Small intestine (tissue), 16 donors: ENCODE measurements around the gene SPEF2. TPM values are rescaled to one million over a fixed set of nuclear protein-coding genes. Genes with fewer than 3 reads are reported as not detected.

Source experiments
- DNase-seq, 2 donors: peaks; one replicate each; pipeline versions ENCODE4 v3.0.0 to v3.0.0-alpha.2; 2013
- FAIRE-seq: peaks from 2 replicates; lab custom pipeline; 2012; peaks lifted over from hg19 to GRCh38; lab: Jason Lieb, UNC
- H3K27ac ChIP-seq, 3 donors: one replicate each; pipeline ENCODE4 v1.5.1; 2013; ENCODE audit warnings: low read length in 2 of 3, mild to moderate bottlenecking in 2 of 3, control low read depth in 1 of 3, inconsistent platforms in 1 of 3, low read depth in 1 of 3, moderate library complexity in 1 of 3
- H3K27me3 ChIP-seq, 3 donors: one replicate each; pipeline ENCODE4 v1.6.1; 2013; ENCODE audit warnings: low read length in 3 of 3, inconsistent platforms in 1 of 3; ENCODE audit not compliant: control insufficient read depth in 3 of 3, insufficient read depth in 3 of 3
- H3K36me3 ChIP-seq, 3 donors: one replicate each; pipeline ENCODE4 v1.6.1; 2013; ENCODE audit warnings: low read length in 3 of 3, inconsistent platforms in 1 of 3, low read depth in 1 of 3, mild to moderate bottlenecking in 1 of 3, moderate library complexity in 1 of 3; ENCODE audit not compliant: control insufficient read depth in 3 of 3, insufficient read depth in 2 of 3
- H3K4me1 ChIP-seq, 3 donors: one replicate each; pipeline ENCODE4 v1.6.1; 2013; ENCODE audit warnings: low read length in 2 of 3, inconsistent platforms in 1 of 3, low read depth in 1 of 3, mild to moderate bottlenecking in 1 of 3, moderate library complexity in 1 of 3; ENCODE audit not compliant: control insufficient read depth in 3 of 3, insufficient read depth in 2 of 3
- H3K4me3 ChIP-seq, 3 donors: one replicate each; pipeline ENCODE4 v1.5.1; 2013; ENCODE audit warnings: low read length in 3 of 3, control low read depth in 1 of 3, inconsistent platforms in 1 of 3, low read depth in 1 of 3, mild to moderate bottlenecking in 1 of 3, moderate library complexity in 1 of 3
- H3K9me3 ChIP-seq, 2 donors: one replicate each; pipeline ENCODE4 v1.6.1; 2013; ENCODE audit warnings: low read depth in 1 of 2, low read length in 1 of 2; ENCODE audit not compliant: control insufficient read depth in 2 of 2, insufficient read depth in 1 of 2
- WGBS, 3 donors: extraction: QIAGEN DNeasy Blood & Tissue Kit; methylation state at CpG; one replicate each; pipeline ENCODE4 v1.1.7; 2013; 5-methylcytosine and 5-hydroxymethylcytosine counted together
- long read RNA-seq, 10 donors: transcript quantifications; one replicate each; lab custom pipeline, GENCODE V29; 2026
- polyA plus RNA-seq, 4 donors: library from polyadenylated mRNA; stranded (reverse) in 3 of 4; unstranded in 1 of 4; fragments of 200-250 nt in 3 of 4; fragments of 120-200 nt in 1 of 4; gene quantifications; one replicate each; pipeline versions ENCODE4 v1.2.1 to v1.2.3, GENCODE V29; 2013
- donor health status: healthy with polysubstance abuse.
- donor health status: control.
- donor health status: control.
- donor health status: Bipolar disorder and iron deficiency.
- donor health status: healthy.

Gene SPEF2
- polyA plus RNA-seq = 10 to 100 TPM in 1 of 4 donors, 1 to 10 TPM in 1, under 1 TPM in 2; under 0.01 to 13.5 (median 0.77) TPM
- long read RNA-seq, donor 1, transcript SPEF2-207 (3 exons, 583 nt) = major isoform, 5 of 6 reads
- long read RNA-seq, donor 1, partial matches to known transcripts = 0 of 6 reads
- long read RNA-seq, donor 1, other reads (novel, unspliced or antisense) = 0 of 6 reads
- long read RNA-seq, donor 2, partial matches to known transcripts = 0 of 1 reads
- long read RNA-seq, donor 2, other reads (novel, unspliced or antisense) = 0 of 1 reads
- long read RNA-seq, donor 3, partial matches to known transcripts = 0 of 1 reads
- long read RNA-seq, donor 3, other reads (novel, unspliced or antisense) = 0 of 1 reads
- long read RNA-seq, donor 4 = 0 reads
- long read RNA-seq, donor 5, partial matches to known transcripts = 0 of 1 reads
- long read RNA-seq, donor 5, other reads (novel, unspliced or antisense) = 0 of 1 reads
- long read RNA-seq, donor 6, partial matches to known transcripts = 0 of 1 reads
- long read RNA-seq, donor 6, other reads (novel, unspliced or antisense) = 0 of 1 reads
- long read RNA-seq, donor 7, partial matches to known transcripts = 0 of 1 reads
- long read RNA-seq, donor 7, other reads (novel, unspliced or antisense) = 0 of 1 reads
- long read RNA-seq, donor 8 = 0 reads
- long read RNA-seq, donor 9 = 0 reads
- long read RNA-seq, donor 10, partial matches to known transcripts = 0 of 3 reads
- long read RNA-seq, donor 10, other reads (novel, unspliced or antisense) = 0 of 3 reads

GRCh38 chr5:35617435-35618303 is at the start of gene SPEF2:
TSS of gene SPEF2 (plus strand) at chr5:35617863. CDS start at chr5:35617998, 135 bp downstream.
- H3K36me3 ChIP-seq = no peaks in the 10 kb centered on the region
- H3K9me3 ChIP-seq = peaks cover 0 to 3% of the 10 kb centered on the region in 2 donors
- H3K4me1 ChIP-seq = peaks cover 0 to 3% (median 0%) of the 10 kb centered on the region in 3 donors
- H3K27ac ChIP-seq = peak within 1 kb of the TSS in 2 of 3 donors; percentile 4 to 61
- no peaks in the 10 kb centered on the region for H3K27me3 ChIP-seq
- H3K4me3 ChIP-seq = peak within 1 kb of the TSS; percentile 45 to 95 (median 59)
- FAIRE-seq (no peak), DNase-seq (peak; percentile 91 to 96)
- 1 to 3% (median 3%) methylated on average over 55 of the region's 55 CpGs for WGBS, 3 donors

- Histone ChIP-seq H3K27me3 (no peaks in the 10 kb centered on the region), H3K9me3 (no peaks in the 10 kb centered on the region), H3K4me3 (no peak overlapping the region), H3K36me3 (no peaks in the 10 kb centered on the region), H3K4me1 (no peaks in the 10 kb centered on the region), H3K27ac (no peak overlapping the region)
- WGBS, 3 donors = 41 to 65% (median 55%) methylated on average over 1 of the region's 1 CpG
- DNase-seq = no peak
- FAIRE-seq = no peak
Measured at GRCh38 chr5:35575578-35575977, 42.1 kb upstream of the SPEF2 start.

- no peak for FAIRE-seq
- Histone ChIP-seq H3K27me3 (no peaks in the 10 kb centered on the region), H3K27ac (no peak overlapping the region), H3K4me3 (no peak overlapping the region), H3K9me3 (no peaks in the 10 kb centered on the region), H3K36me3 (no peaks in the 10 kb centered on the region), H3K4me1 (no peaks in the 10 kb centered on the region)
- whole genome bisulfite sequencing, 3 donors = 21 to 42% (median 37%) methylated on average over 2 of the region's 2 CpGs
- DNase-seq = no peak
Measured at GRCh38 chr5:35587419-35587818, 30.2 kb upstream of the SPEF2 start.

- Histone ChIP-seq H3K4me1 (no peaks in the 10 kb centered on the region), H3K9me3 (peaks cover 0 to 3% of the 10 kb centered on the region in 2 donors), H3K36me3 (no peaks in the 10 kb centered on the region), H3K27ac (no peak overlapping the region), H3K27me3 (no peaks in the 10 kb centered on the region), H3K4me3 (no peak overlapping the region)
- FAIRE-seq (no peak), DNase-seq (no peak)
- WGBS, 3 donors = 59 to 73% (median 62%) methylated on average over 1 of the region's 1 CpG
Measured at GRCh38 chr5:35593338-35593737, 24.3 kb upstream of the SPEF2 start.

GRCh38 chr5:35598707-35599370 is 18.8 kb upstream of the SPEF2 start:
- Histone ChIP-seq H3K4me3 (no peak overlapping the region), H3K27me3 (no peaks in the 10 kb centered on the region), H3K36me3 (no peaks in the 10 kb centered on the region), H3K4me1 (no peaks in the 10 kb centered on the region), H3K27ac (no peak overlapping the region), H3K9me3 (peaks cover 0 to 14% of the 10 kb centered on the region in 2 donors)
- peak in 1 of 2 donors; percentile 1 for DNase-seq
- 88 to 91% (median 89%) methylated on average over 2 of the region's 2 CpGs for WGBS, 3 donors
- FAIRE-seq = no peak

GRCh38 chr5:35600591-35600990 is 17.1 kb upstream of the SPEF2 start:
- H3K4me1 ChIP-seq = no peaks in the 10 kb centered on the region
- FAIRE-seq = no peak
- peaks cover 0 to 14% of the 10 kb centered on the region in 2 donors for H3K9me3 ChIP-seq

GRCh38 chr5:35608881-35609779 is 8.5 kb upstream of the SPEF2 start:
- H3K27me3 ChIP-seq = no peaks in the 10 kb centered on the region
- DNase-seq (peak in 1 of 2 donors; percentile 37), FAIRE-seq (no peak)
- H3K4me3 ChIP-seq = no peak overlapping the region
- no peaks in the 10 kb centered on the region for H3K4me1 ChIP-seq
- WGBS, 3 donors = 36 to 67% (median 59%) methylated on average over 5 of the region's 5 CpGs
- H3K9me3 ChIP-seq = no peaks in the 10 kb centered on the region
- no peaks in the 10 kb centered on the region for H3K36me3 ChIP-seq
- H3K27ac ChIP-seq = no peak overlapping the region

More at GRCh38 chr5:35600591-35600990, 17.1 kb upstream of the SPEF2 start:
- Histone ChIP-seq H3K4me3 (no peak overlapping the region), H3K36me3 (no peaks in the 10 kb centered on the region), H3K27me3 (no peaks in the 10 kb centered on the region), H3K27ac (no peak overlapping the region)
- DNase-seq = no peak
